TTC549 (cell line): Measurements from ENCODE around the gene FARP2.

Experiments
- FAIRE-seq: peaks from 2 replicates; lab custom pipeline; 2012; peaks lifted over from hg19 to GRCh38; lab: Jason Lieb, UNC

Gene FARP2

GRCh38 chr2:241535871-241536655 is 180.0 kb downstream of the FARP2 start:
- FAIRE-seq, result no peak

DNA sequence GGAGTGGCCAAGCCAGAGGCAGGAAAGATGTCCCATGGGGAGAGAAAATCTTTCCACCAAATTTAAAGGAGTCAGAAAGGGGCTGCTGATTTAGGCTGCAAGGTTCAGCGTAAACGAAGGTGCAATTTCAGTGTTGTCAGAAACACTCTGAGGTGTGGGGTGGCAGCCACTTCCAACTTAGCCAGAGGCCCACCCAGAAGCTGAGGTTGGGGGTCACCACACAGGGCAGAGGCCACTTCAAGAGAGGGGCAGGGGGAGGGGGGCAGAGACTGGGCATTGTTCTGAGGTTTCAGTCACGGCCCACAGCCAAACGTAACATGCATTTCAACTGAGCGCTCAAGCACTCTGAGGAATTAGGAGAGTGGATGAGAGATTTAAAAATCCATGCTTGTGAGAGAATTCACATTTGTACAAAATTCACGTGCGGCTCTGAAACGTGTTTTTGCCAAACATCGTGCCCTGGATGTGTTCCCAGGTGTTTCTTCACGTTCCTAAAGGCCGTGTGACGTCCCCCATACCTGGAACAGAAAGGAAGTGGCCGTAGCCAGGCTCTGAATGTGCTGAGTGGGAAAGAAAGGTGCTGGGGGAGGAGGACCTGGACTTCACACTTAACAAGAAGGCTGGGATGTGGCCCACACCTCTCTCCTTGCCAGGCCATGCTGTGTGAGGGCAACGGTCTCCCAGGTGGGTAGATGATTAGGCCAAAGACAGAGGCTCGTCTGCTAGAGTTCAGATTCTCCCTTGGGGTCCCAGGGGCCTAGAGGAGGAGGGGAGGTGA is 182.9 kb downstream of the FARP2 start:
- no peak for FAIRE-seq

DNA sequence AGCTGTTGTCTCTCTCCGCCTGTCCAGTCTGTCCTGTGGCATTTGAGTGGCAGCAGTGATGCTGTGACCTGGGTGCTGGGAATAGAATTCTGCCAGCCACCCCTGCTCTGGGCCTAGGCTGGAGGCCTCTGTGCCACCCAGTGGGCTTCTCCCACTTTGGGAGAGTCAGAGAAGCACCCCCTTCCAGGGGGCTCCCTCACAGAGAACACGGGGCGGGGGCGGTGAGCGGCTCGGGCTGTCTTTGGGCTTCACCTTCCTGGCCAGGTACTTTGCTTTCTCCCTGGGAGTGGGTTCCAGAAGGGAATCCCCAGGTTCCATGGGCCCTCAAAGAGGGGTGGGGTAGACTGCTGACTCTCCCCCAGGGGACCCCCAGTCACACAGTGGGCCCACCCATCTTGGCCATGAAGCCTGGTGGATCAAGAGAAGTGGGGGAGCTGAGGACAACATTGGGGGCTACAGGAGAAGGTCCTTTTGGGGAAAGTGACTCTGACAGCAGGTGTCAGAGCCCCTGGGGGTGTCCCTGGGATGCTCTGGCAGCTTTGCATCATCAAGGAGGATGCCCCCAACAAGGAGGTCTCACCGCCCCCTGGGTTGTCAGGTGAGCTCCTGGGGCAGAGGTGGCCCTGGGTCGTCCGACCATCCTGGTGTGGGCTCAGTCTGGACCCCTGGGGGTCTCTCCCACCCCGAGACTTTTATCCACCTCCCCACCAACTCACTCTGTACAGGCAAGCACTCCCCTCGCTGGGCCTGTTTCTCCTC is 183.7 kb downstream of the FARP2 start:
- FAIRE-seq, result no peak

DNA sequence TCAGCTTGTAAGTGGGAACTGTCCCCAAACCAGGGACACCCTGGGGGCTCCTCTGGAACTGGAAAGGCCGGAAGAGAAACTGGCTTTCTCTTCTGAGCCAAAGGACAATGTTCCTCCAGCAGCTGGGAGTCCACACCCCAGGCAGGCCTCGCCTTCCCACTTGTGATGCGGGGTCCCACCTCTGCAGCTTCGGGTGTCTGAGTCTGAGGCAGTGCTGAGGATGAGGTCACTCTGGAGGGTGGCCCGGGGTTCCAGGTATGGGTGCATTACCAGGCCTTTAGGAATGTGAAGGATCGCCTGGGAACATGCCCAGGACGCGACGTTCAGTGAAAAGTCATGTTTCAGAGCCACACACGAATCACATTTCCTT is 184.3 kb downstream of the FARP2 start:
- no peak for FAIRE-seq

GRCh38 chr2:241540771-241541561 is 184.9 kb downstream of the FARP2 start:
- FAIRE-seq, result no peak

DNA sequence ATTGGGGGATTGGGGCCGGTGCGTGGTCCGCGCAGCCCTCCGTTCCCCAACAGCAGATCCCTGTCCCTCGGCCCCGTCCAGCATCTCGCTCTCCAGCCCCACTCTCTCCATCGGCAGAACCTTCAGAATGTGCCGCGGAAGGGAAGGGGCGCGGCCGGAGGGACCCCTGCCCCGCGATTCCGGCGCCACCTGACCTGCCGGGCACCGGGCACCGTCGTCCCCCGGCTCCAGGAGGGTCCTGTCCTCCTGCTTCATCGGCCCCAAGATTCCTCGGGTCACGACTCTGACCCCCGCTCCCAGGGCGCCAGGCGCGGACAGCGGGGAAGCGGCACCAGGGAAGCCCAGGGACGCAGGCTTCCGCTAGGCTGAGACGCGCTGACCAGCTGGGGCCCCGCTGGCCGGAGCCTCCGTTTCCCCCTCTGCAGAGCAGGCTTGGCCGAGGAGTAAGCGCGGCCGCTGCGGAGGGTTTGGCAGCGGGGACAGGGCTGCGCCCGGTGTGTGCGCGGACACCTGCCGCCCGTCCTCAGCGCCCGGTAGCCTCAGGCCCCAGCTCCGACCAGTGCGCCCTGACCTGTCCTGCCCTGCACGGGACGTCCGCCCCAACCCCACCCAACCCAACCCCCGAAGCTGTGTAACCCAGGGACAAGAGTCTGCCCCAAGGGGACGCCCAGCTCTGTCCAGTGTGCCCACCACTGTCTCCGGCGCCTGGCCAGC is 185.6 kb downstream of the FARP2 start:
- no peak for FAIRE-seq

DNA sequence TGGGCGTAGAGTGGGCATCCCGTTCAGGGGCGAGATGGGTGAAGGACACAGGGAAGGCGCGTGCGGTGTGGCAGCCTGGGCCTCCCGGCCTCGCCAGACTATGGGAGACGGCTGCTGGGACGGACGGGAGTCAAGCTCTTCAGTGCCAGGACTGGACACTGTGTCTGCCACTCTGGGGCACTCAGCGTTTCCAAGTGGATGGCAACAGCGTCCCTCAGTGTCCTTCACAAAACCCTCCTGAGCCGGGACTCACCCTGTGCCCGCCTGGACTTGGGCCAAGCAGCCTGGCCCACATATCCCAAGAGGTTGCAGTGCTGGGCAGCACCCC is 186.2 kb downstream of the FARP2 start:
- no peak for FAIRE-seq
